SU-DHL-6 (cell line): Measurements from ENCODE around the gene DNAJC30.

Experiments used
- EZH2phosphoT487 ChIP-seq: fragments of 200-600 bp; sonication (generic), shearing (Covaris generic); conservative IDR thresholded peaks from 2 replicates; pipeline ENCODE4 v1.6.1; 2018; ENCODE audit warnings: mild to moderate bottlenecking, antibody characterized with exemption, low read length, moderate library complexity, mixed read lengths
- TF ChIP-seq, protein P1 (sequence below): fragments of 200-600 bp; sonication (generic); IDR thresholded peaks from one replicate; pipeline ENCODE4 v1.5.1; 2017; ENCODE audit warnings: antibody characterized with exemption, mild to moderate bottlenecking, low read length, moderate library complexity; ENCODE audit not compliant: insufficient read depth, poor library complexity, severe bottlenecking

DNA sequence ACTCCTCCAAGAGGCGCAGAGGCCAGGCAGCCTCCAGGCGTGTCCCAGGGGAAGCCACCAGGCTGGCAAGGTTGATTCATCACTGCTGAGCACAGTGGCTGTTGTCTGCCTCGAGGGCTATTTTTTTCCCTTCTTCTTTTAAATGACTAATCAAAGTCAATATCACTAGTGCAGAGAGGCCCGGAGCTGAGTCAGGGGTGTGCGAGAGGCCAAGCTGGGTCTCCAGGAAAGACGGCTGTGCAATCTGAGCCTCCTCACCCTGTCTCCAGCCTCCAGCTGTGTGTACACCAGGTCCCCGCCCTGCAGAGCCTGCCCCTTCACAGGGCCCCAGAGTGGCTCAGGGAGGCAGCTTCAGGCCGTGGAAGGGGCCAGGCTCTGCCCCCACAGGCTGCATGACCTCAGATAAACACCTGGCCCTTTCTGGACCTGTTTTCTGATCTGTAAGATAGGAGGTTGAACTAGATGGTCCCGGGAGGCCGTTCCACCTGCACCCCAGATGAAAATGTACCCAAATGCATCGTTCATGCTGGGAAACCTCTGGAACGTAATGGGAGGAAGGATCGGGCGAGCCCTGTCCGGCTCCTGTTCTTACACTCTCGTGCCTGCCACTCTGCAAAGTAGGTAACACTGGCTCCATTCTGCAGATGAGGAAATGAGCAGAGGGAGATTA is 32.5 kb upstream of the DNAJC30 start:
- TF ChIP-seq, protein P1, sequence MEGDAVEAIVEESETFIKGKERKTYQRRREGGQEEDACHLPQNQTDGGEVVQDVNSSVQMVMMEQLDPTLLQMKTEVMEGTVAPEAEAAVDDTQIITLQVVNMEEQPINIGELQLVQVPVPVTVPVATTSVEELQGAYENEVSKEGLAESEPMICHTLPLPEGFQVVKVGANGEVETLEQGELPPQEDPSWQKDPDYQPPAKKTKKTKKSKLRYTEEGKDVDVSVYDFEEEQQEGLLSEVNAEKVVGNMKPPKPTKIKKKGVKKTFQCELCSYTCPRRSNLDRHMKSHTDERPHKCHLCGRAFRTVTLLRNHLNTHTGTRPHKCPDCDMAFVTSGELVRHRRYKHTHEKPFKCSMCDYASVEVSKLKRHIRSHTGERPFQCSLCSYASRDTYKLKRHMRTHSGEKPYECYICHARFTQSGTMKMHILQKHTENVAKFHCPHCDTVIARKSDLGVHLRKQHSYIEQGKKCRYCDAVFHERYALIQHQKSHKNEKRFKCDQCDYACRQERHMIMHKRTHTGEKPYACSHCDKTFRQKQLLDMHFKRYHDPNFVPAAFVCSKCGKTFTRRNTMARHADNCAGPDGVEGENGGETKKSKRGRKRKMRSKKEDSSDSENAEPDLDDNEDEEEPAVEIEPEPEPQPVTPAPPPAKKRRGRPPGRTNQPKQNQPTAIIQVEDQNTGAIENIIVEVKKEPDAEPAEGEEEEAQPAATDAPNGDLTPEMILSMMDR: no peak
- TF ChIP-seq EZH2phosphoT487: no peak
